GM19455 (cell line): Measurements from ENCODE around the gene BBS1.

Experiments
- ATAC-seq: cut with Tn5 transposase; IDR thresholded peaks from one replicate; pipeline ENCODE4 v1.9.1; 2021; ENCODE audit not compliant: unreplicated experiment

Gene BBS1

GRCh38 chr11:66548774-66549630 lies 38.6 kb downstream of the BBS1 start:
- no peak for ATAC-seq

- ATAC-seq, result no peak
Measured at GRCh38 chr11:66549696-66550095, 39.3 kb downstream of the BBS1 start.

- ATAC-seq, result no peak
Measured at GRCh38 chr11:66550887-66551286, 40.5 kb downstream of the BBS1 start.

- ATAC-seq, result no peak
Measured at GRCh38 chr11:66554602-66555001, 44.2 kb downstream of the BBS1 start.

GRCh38 chr11:66555416-66555815 lies 45.0 kb downstream of the BBS1 start:
- no peak for ATAC-seq

GRCh38 chr11:66556086-66556485 lies 45.7 kb downstream of the BBS1 start:
- ATAC-seq, result no peak

GRCh38 chr11:66557733-66558326 lies 47.4 kb downstream of the BBS1 start:
- ATAC-seq, result no peak

- no peak for ATAC-seq
Measured at GRCh38 chr11:66559142-66559865, 48.9 kb downstream of the BBS1 start.

- no peak for ATAC-seq
Measured at GRCh38 chr11:66559866-66560676, 49.6 kb downstream of the BBS1 start.

GRCh38 chr11:66561178-66561974 lies 50.9 kb downstream of the BBS1 start:
- ATAC-seq, result no peak

GRCh38 chr11:66561975-66562248 lies 51.5 kb downstream of the BBS1 start:
- ATAC-seq, result no peak

- no peak for ATAC-seq
Measured at GRCh38 chr11:66562275-66562674, 51.8 kb downstream of the BBS1 start.

- no peak for ATAC-seq
Measured at GRCh38 chr11:66562907-66563583, 52.6 kb downstream of the BBS1 start.

GRCh38 chr11:66563832-66564231 lies 53.4 kb downstream of the BBS1 start:
- ATAC-seq, result no peak

- no peak for ATAC-seq
Measured at GRCh38 chr11:66564538-66564937, 54.1 kb downstream of the BBS1 start.

- no peak for ATAC-seq
Measured at GRCh38 chr11:66564984-66565383, 54.5 kb downstream of the BBS1 start.

GRCh38 chr11:66566221-66566620 lies 55.8 kb downstream of the BBS1 start:
- no peak for ATAC-seq

- ATAC-seq, result no peak
Measured at GRCh38 chr11:66567787-66568123, 57.3 kb downstream of the BBS1 start.

GRCh38 chr11:66568124-66568916 lies 57.9 kb downstream of the BBS1 start, which contains the start of gene CTSF:
Gene CTSF, minus strand, starts transcription at chr11:66568606. Its CDS starts 120 bp downstream, at chr11:66568486.
- no peak for ATAC-seq
